Left ventricle myocardium superior (tissue), 1 donor: ENCODE results near the gene ANKLE1. TPM values are rescaled to one million over a fixed set of nuclear protein-coding genes. Genes with fewer than 3 reads are reported as not detected.

ENCODE experiments used
- ATAC-seq: fragments of 200-7000 bp; cut with Tn5 transposase; one replicate; pipeline ENCODE4 v1.9.1; 2020; ENCODE audit warnings: mild to moderate bottlenecking, moderate library complexity
- DNase-seq: peaks from one replicate; pipeline ENCODE4 v3.0.0-alpha.2; 2020
- intact Hi-C: fragments of 100-400 bp; cut with micrococcal nuclease; formaldehyde crosslinking; loops from one replicate; pipeline ENCODE4 v1.11.0; 2022
- total RNA-seq: library from RNA; stranded (reverse); fragmentation: NEBNext Ultra II Directional; extraction: Animal tissue kit (Norgen Biotek cat#: 25700); gene quantifications from one replicate; pipeline ENCODE4 v1.2.1, GENCODE V29; 2021
- donor health status: DM: no; HTN: yes; CAD: no; lungs with severe emphysema.

The ANKLE1 gene
- total RNA-seq, 1 donor from 2014 or later: 0.12 TPM

DNA sequence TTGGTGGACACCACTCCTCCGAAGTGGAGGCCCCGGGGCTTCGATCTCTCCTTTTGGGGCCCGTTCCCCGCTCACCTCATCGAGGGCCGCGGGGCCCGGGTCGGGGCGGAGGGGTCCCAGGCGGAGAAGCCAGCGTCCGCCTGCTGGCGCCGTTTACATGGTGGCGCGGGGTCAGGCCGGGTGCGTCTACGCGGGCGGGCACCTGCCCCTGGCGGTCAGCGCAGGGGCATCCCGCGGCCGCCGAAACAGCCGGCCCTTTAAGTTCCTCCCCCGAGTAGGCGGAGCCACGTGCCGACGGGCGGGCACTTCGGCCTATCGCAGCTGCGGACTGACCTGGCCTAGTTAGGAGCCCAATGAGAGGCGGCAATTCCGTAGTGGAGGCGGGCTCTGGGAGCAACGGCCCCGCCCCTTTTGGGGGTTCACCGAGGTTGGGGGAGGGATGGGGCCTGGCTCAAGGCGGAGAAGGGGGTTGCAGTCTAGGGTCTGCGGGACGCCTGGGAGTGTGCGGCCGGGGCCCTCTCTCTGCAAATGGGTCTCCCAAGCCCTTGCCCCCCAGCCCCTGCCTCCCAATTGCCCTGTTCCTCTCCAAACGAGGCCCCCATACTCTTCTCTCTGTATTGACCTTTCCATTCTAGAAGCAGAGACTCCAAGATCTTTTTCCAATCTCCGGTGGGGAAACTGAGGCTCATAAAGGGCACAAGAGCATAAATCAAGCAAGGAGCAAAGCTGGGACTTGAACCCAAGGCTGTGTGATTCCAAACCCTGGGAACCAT is 21.7 kb downstream of the ANKLE1 start, which contains the start of gene ABHD8:
ABHD8 (minus strand) TSS at position 259 of the 773 bp plus-strand sequence. CDS start 1,809 bp downstream, outside the sequence.
- DNase-seq (peak; percentile 97), ATAC-seq (peak; percentile 78)
- intact Hi-C loops: no loop called here

DNA sequence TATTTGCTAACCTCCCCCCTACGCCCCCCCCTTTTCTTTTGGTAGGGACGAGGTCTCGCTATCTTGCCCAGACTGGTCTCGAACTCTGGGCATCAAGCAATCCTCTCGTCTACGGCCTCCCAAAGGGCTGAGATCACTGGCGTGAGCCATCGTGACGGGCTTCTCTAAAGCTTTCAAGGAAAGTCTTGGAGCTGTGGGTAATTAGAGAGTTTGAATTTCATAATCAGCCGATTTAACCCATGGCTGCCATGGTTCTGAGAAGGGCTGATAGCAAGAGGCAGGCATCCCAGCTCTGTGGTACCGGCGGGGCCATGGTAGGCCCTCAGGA is 22.2 kb downstream of the ANKLE1 start:
- intact Hi-C loops: no loop called here
- ATAC-seq (no peak), DNase-seq (peak; percentile 21)

DNA sequence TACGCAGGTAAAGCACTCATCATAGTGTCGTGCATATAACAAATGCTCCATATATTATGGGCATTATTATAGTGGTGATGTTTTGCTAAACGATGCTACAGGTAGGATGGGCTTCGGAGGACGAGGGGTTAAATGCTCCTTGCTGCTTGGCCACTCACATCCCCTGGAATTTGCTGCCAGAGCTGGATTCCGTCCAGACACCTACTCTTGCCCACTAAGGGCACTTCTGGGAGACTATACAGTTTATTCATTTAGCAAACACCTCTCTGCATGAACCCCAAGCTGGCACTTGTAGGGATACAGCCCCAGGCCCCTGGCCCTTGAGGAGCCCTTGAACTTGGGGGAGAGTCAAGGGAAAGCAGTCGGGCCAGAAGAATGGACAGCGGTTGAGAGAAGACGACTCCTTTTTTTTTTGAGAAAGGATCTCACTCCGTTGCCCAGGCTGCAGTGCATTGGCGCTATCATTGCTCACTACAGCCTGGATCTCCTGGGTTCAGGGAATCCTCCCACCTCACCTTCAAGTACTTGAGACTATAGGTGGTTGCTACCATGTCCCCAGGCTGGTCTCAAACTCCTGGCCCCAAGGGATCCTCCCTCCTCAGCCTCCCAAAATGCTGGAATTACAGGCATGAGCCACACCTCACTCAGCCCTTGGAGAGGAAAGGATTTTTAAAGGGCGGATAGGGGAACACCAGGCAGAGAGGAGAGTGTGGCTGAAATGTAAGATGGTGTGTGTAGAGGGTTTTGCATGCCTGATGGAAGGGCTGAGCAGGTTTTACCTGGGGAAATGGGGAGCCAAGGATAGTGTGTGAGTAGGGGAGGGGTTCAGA is 22.9 kb downstream of the ANKLE1 start:
- no peak for ATAC-seq
- DNase-seq: peak; percentile 30
- intact Hi-C loops: no loop called here

DNA sequence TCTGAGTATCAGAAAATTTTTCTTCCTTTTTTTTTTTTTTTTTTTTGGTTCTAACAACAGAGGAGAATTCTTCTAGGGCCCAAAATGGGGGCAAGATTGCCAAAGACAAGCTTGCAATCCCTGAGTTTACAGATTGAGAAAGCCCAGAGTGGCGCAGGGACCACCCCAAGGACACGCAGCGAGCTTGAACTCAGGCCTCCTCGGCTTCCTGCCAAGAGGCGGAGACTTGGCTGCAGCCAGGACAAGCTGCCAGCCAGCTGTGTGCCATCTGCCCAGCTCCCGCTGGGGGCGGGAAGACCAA is 23.5 kb downstream of the ANKLE1 start:
- no peak for DNase-seq
- intact Hi-C loops: no loop called here

DNA sequence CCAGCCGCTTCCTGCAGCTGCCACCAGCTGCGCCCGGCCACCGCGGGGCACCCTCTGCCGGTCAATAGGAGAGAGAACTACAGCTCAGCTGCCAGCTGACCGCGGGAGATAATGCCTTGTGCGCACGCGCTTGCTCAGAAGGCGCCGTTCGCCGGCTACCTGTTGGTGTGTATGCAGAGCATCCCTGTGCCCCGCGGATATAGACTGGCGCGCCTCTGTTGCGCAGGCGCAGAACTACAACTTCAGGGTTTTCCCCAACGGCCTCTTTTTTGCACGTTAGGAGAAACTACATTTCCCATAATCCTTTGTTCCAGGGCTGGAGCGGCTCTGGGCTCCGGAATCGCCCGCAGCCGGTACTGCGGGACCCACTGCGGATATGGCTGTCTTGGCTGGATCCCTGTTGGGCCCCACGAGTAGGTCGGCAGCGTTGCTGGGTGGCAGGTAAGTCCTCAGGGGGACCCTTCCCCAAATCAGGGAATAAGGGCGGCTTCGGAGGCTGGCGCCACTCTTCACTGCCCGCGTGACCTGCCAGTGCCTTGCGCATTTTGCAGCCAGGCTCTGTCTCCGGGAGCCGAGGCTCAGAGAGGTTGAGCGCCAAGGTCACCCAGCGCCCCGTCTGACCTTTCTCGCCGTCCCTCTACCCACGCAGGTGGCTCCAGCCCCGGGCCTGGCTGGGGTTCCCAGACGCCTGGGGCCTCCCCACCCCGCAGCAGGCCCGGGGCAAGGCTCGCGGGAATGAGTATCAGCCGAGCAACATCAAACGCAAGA is 24.0 kb downstream of the ANKLE1 start, which contains the start of gene MRPL34:
MRPL34 (plus strand) TSS at position 356 of the 768 bp plus-strand sequence; CDS start at position 377, 21 bp downstream.
- intact Hi-C loops: no loop called here
- ATAC-seq: peak; percentile 71
- peak; percentile 96 for DNase-seq

More for the DNA sequence above, 23.5 kb downstream of the ANKLE1 start:
- no peak for ATAC-seq

DNA sequence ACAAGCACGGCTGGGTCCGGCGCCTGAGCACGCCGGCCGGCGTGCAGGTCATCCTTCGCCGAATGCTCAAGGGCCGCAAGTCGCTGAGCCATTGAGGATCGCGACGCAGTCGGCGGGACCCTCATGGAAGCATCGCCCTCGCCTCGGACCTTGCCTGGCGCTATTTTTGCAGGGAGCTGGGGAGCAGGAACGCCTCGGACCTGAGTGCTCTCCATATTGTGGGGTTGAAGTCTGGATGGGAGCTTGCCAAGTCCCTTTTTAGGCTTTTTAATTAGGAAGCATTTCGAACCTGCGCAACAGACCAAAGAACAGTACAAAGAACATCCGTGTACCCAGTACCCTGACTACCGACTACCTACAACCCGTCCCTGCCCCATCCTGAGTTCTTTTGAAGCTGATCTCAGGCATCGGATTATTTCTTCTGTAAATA is 24.6 kb downstream of the ANKLE1 start:
- intact Hi-C loops: no loop called here
- ATAC-seq (no peak), DNase-seq (no peak)

DNA sequence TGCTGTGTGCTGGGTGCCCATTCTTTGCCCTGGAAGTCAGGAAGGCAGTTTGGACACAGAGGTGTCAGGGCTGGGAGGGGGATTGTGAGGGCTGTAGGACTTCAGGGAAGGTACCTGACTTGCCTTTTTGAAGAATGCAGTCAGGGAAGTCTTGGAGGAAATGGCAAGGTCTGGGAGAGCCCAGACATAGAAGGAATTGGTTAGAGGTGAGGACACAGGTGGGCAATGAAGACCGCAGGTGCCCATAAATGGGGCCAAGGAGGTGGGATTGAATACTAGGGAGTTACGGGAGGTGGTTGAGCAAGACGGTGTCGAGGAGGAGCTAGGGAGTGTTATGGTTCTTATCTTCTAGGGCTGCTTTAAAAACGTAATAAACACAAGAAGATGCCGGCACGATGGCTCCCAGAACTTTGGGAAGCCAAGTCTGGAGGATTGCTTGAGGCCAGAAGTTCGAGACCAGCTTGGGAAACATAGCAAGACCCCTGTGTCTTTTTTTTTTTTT is 26.2 kb downstream of the ANKLE1 start:
- intact Hi-C loops: no loop called here
- ATAC-seq (no peak), DNase-seq (no peak)

DNA sequence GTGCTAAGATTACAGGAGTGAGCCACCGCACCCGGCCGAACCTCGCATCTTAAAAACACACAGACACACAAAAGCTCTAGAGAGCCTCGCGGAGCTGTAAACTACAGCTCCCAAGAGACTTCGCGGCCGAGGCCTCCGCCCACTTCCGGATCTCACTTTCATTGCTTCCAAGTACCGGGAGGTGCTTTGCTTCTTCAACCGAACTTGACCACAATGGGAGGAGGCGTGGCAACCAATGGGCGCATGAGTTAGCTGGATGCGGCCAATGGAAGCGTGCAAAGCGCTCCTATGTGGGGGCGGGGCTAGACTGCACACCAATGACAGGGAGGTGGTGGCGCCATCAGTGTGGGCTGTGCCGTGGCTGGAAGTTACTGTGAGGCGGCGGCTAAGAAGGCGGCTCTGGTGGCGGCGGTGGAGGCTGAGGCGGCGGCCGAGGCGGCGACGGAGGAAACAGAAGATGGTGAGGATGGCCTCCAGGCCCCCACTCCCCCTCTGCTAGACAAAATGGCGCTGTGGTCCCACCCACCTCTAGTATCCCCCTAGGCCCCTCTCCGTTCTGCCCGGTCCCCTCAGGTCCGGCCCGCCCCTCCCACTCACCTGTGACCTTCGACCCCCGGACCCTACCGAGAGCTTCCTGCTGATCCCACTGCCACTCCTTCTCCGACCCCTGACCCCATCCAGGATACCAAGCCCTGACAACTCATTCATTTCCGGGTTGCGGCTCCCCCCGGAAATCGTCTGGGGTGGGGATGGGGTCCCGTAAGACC is 27.7 kb downstream of the ANKLE1 start, which contains the start of gene DDA1:
DDA1 (plus strand) TSS at position 366 of the 767 bp plus-strand sequence; CDS start at position 458, 92 bp downstream.
- DNase-seq: peak; percentile 99
- intact Hi-C loops: no loop called here
- ATAC-seq: peak; percentile 83

DNA sequence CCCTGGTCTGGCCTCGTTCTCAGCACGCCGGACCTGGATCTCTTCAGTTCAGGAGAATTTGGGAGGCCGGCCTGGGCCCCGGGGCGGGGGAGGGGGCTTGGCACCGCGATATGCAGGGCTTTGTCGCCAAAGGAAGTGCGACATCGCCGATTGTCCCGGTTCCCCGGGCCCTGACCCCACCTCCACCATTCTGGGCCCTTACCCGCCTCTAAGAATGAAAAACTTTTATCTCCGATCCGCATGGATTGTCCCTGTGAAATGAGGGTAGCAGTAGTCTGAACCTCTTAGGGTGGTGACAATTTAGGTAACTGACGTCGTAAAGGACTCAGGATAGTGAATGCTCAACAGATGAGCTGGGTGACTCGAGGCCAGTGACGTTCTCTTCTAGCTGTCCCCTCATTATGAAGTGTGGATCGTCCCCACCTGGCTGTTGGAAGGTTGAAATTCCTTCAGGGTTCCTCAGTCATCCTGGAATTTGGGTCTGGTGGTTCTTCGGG is 28.3 kb downstream of the ANKLE1 start:
- DNase-seq: no peak
- ATAC-seq: no peak
- intact Hi-C loops: no loop called here

DNA sequence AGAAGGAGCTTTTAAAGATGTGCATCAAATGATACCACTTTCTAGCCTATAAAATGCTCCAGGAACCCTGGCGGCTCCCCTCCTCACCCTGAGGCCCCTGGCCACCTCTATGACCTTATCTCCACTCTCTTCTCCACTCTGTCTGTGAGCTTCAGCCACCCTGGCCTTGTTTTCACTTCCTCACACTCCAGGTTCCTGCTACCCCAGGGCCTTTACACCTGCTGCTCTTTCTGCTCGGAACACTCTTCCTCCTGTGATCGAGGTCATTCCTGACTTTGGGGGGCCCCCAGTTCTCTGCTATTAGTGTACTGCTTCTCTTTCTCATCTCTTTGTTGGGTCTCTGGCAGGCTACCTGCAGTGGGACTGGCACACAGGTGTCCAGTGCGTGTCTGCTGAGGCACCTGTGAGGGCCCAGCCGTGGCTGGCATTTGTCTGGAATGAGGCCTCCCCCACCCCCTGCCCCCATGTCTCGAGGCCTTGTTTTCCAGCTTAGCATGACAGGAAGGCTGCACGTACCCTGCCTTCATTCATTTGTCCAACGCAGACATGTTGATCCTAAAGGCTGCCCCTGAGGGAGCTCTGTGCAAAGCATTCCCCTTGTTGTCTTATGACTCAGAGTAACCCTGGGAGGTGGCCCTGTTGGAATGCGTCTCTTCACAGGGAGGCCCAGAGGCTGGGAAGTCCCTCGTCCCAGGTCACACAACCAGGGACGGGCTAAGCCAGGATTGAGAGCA is 29.9 kb downstream of the ANKLE1 start:
- ATAC-seq (no peak), DNase-seq (no peak)
- intact Hi-C loops: no loop called here

DNA sequence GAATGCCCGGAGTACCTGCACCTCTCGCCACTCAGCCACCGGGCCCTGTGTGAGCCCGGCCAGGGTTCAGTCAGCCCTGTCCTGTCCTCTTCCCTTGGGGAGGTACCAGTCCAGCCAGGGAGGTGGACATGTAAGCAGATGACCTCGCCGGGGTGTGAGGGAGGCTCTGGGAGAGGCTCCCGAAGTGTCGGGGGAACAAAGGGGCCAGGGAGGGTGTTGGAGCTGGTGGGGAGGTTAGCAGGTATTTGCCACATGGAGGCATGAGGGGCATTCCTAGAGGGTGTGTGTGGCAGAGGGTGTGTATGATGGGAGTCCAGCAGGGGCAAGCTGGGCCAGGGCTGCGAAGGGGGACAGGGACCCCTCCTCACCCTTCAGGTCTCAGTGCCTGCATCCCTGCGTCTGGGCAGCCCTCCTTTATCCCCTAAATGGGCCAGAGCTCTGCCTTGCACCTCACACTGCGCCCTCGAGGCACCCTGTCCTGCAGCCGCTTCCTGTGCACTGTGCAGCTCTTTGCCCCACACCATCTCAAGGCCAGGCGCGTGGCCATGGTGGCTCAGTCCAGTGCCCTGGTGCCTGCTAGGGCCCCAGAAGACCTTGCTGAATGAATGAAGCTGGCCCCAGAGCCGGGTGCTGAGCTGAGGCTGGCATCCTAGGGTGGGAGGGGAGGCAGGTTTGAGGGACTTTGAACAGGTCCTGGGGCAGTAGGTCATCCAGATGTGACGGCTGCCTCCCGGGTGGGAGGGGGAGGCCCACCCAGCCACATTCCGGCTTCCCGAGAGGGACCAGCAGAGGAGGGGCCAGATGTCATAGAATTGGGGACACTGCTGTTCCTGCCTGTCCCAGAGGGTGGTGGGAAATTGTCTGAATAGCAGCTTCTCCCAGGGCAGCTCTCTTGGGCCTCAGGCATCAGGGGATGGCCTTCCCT is 30.8 kb downstream of the ANKLE1 start:
- intact Hi-C loops: no loop called here
- ATAC-seq (no peak), DNase-seq (no peak)

DNA sequence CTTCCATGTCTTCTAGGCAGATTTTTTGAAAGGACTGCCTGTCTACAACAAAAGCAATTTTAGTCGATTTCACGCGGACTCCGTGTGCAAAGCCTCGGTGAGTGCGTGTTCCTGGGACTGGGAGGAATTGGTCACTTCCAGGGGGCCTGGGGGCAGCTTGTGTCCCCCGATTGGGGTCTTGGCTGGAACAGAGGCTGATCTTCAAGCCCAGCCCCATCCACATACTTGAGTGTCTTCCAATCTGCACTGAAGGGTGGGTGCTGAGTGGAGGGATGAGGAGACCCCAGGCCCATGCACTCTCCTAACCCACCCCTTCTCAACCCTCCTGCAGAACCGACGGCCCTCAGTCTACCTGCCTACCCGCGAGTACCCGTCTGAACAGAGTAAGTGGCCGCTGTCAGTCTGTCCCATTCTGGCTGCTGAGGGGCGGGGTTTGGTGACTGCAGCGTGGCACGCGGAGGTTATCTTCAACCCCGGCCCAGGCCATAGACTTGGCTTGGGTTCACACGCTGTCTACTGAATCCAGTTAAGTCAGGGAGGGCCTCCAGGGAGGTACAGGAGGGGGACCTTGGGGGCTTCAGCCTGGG is 32.4 kb downstream of the ANKLE1 start:
- intact Hi-C loops: no loop called here
- DNase-seq (no peak), ATAC-seq (no peak)

DNA sequence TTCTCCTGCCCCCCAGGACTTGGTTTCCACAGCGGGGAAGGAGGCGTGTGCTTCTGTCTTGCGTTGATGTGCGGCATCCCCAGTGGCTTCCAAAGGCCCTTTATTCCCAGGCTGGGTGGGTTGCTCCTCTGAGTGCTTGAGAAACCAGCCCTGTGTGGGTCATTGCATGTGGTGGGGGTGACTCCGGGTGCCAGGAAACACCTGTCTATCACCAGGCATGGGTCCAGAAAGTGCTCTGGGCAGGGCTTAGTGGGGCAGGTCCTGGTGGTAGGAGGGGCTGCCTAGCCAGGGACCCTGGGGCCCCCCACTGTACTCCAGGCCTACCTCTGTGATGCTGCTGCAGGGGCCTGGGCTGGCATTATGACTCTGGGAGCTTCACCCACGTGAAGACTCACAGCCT is 37.3 kb downstream of the ANKLE1 start:
- ATAC-seq: no peak
- DNase-seq: no peak
- intact Hi-C loops: no loop called here

DNA sequence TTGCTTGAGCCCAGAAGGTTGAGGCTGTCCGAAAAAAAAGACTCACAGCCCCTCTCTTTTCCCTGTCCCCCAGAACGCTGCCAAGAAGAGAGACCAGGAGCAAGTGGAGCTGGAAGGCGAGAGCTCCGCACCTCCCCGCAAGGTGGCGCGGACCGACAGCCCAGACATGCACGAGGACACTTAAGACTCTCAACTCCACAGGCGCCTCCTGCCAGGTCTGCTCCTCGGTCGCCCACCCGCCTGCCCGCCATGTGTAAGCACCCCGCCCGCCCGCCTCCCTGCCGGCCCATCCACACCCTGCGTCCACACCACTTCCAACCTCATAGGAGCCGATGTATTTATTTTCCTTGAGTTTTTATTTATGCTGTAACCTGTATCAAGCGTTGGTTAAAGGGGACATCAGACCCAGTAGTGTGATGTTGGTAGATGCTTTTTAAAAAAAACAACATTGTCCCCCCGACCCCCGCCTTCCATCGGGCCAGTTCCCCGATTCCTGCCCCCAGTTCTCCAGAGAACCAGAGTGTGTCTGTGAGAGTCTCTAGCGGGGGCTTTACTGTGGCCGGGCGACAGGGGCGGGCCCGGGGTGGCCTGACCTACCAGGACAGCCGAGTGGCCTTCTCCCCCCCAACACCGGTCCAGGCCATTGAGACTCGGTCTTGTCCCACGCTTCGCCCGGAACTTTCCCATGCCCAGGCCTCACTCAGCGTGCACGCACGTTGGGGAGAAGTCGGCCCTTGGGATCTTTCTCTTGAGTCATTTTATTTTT is 38.0 kb downstream of the ANKLE1 start:
- no peak for DNase-seq
- intact Hi-C loops: no loop called here
- no peak for ATAC-seq

DNA sequence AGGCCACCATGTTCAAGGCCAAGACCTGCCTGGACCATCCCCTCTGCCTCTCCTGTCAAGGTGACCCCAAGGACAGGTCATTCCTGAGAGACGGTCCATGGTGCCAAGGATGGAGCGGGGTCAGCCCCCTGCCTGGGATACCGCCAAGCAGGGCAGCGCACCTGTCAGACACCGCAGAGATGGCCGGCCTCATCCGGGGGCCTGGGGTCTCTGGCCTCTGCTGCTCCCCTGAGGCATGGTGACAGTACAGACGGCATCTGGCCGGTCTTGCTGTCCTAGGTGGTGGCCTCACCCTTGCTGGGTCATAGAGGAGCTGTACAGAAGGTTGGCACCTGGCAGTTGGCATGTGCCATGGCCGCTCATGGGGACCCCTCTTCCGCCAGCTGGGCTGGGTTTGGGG is 38.7 kb downstream of the ANKLE1 start:
- no peak for ATAC-seq
- intact Hi-C loops: no loop called here
- DNase-seq: no peak
